HG03135 (cell line): ENCODE results near the gene SPATA12.

ENCODE experiments used
- ATAC-seq: cut with Tn5 transposase; IDR thresholded peaks from one replicate; pipeline ENCODE4 v1.9.1; 2021; ENCODE audit warnings: mild to moderate bottlenecking, moderate library complexity; ENCODE audit not compliant: unreplicated experiment

The SPATA12 gene

DNA sequence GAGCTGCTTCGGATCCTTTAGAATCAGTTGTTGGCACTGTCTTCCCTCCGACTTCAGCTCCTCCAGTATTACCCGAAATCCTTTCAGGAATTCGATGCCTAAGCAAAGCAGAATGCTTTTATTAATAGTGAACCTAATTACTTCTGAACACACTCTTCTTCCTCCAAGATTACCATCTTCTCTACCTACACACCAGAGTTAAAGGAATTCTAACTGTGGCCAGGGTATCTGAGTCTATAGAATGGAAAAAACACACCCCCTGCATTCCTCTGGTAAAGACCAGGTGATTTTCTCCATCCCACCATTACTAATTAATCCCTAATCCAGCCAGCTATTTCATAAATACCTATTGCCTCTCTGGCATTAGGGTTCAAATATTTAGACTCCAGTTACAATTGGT lies 49.8 kb downstream of the SPATA12 start:
- ATAC-seq = no peak

DNA sequence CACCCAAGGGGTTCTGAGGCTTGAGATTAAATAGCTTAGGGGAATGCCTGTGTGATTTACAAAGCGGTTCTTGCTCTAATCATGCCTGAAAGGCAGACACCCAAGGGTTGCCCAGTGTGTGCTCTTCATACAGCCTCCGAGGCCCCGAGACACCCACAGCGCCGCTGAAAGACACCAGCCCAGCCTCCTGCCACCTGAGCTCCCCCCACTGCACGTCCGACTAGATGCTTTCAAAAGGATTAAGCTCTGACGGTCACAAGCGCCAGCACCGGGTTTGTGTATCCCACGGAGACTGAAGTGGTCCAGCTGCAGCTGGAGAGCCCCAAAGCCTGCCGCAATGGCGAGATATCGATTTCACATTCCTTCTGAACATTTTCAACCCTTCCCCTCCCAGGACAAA lies 50.3 kb downstream of the SPATA12 start:
- ATAC-seq = no peak

GRCh38 chr3:57112206-57112605 lies 51.7 kb downstream of the SPATA12 start:
- no peak for ATAC-seq

- ATAC-seq = no peak
These were observed 56.0 kb downstream of the SPATA12 start for GRCh38 chr3:57116501-57116900.

- ATAC-seq = no peak
These were observed 57.8 kb downstream of the SPATA12 start for GRCh38 chr3:57118254-57118653.

GRCh38 chr3:57120040-57120439 lies 59.6 kb downstream of the SPATA12 start:
- ATAC-seq = no peak

GRCh38 chr3:57120451-57121174 lies 60.1 kb downstream of the SPATA12 start:
- ATAC-seq = no peak
